Ovary (tissue), 3 donors: ENCODE data around the gene GALNT16.

Experiments
- POLR2A ChIP-seq: fragments of 450-650 bp; IDR thresholded peaks from one replicate; pipeline ENCODE4 v1.6.1; 2017; ENCODE audit warnings: antibody characterized with exemption, mild to moderate bottlenecking, moderate library complexity
- TF ChIP-seq, protein P1 (sequence below), 3 donors: fragments of 450-650 bp in 2 of 3; fragments of 200-600 bp in 1 of 3; IDR thresholded peaks; one replicate each; pipeline versions ENCODE4 v1.5.1 to v1.8.0; 2016 to 2022; ENCODE audit warnings: antibody characterized with exemption in 3 of 3, mild to moderate bottlenecking in 1 of 3
- donor health status: DM: no; HTN: no; CAD: no.

DNA sequence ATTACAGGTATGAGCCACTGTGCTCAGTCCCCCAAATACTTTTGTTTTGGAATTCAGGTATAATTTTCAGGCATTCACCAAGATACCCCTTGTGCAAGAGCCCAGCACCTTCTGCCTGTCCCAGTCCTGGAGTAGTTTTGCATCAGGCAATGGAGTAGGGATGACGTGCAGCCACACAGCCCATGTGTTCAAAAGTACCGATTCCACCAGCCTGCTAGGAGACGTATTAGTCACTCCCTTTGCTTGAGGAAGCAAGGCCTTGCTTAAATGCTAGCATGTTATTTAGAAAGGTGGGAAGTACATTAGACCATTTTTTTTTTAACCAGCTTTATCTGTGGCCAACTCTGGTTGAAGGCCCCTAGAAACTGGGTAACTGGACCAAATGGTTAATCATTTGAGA lies 15.0 kb upstream of the GALNT16 start:
- TF ChIP-seq, protein P1, sequence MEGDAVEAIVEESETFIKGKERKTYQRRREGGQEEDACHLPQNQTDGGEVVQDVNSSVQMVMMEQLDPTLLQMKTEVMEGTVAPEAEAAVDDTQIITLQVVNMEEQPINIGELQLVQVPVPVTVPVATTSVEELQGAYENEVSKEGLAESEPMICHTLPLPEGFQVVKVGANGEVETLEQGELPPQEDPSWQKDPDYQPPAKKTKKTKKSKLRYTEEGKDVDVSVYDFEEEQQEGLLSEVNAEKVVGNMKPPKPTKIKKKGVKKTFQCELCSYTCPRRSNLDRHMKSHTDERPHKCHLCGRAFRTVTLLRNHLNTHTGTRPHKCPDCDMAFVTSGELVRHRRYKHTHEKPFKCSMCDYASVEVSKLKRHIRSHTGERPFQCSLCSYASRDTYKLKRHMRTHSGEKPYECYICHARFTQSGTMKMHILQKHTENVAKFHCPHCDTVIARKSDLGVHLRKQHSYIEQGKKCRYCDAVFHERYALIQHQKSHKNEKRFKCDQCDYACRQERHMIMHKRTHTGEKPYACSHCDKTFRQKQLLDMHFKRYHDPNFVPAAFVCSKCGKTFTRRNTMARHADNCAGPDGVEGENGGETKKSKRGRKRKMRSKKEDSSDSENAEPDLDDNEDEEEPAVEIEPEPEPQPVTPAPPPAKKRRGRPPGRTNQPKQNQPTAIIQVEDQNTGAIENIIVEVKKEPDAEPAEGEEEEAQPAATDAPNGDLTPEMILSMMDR (IDR thresholded peaks at IDR 0.05), result no peak
- no peak for TF ChIP-seq POLR2A
